Measurements from ENCODE around the gene SDE2.

DNA sequence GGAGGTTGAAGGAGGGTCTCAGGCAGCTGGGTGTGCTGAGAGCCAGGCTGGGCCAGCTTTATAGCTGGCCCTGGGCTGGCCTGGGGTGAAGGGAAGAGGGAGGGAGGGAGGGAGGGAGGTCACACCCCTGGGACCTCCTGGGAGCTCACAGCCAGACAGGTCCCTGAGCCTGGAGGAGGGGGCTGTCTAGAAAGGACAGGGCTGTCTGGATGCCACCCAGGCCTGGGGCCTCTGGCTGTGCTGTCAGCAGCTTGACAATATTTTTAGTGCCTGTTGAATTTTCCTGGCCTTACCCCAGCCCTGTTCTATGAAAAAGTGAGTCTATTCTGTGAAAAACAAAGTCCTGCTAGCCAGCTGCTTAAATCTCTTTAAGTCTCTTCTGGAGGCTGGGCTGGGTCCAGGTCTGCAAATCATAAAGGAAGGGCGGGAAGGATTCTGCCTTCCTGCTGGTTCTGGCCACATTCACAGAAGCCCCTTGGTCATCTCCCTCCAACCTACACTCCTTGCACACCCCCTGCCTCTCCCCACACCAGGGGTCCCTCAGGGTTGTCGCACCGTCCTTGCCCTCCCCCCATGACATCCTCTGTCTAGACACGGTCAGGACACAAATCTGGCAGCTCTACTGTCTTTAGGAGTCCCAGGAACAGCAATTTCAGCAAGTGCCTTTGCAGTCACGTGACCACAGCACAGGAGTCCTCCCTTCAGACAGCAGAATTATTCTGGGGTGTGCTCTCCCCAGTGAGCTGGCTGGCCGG lies 57.8 kb downstream of the SDE2 start, which contains the start of gene LEFTY2:
- TF ChIP-seq, protein P1, sequence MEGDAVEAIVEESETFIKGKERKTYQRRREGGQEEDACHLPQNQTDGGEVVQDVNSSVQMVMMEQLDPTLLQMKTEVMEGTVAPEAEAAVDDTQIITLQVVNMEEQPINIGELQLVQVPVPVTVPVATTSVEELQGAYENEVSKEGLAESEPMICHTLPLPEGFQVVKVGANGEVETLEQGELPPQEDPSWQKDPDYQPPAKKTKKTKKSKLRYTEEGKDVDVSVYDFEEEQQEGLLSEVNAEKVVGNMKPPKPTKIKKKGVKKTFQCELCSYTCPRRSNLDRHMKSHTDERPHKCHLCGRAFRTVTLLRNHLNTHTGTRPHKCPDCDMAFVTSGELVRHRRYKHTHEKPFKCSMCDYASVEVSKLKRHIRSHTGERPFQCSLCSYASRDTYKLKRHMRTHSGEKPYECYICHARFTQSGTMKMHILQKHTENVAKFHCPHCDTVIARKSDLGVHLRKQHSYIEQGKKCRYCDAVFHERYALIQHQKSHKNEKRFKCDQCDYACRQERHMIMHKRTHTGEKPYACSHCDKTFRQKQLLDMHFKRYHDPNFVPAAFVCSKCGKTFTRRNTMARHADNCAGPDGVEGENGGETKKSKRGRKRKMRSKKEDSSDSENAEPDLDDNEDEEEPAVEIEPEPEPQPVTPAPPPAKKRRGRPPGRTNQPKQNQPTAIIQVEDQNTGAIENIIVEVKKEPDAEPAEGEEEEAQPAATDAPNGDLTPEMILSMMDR (IDR thresholded peaks at IDR 0.05) = no peak
- TF ChIP-seq EZH2 (IDR thresholded peaks at IDR 0.05; ENCODE audit: borderline replicate concordance, insufficient read depth, low read depth, low read length, poor library complexity, severe bottlenecking) = no peak

All from B cell (primary cell).